Nephron (organoid): Measurements from ENCODE around the gene GPC3.

Source experiments
- H3K27ac Mint-ChIP-seq, 3 experiments: 2 replicates each; pipeline ENCODE4 v1.8.0; 2020; ENCODE audit warnings: mixed read lengths in 3 of 3, mild to moderate bottlenecking in 2 of 3, moderate library complexity in 1 of 3
- H3K27me3 Mint-ChIP-seq: 2 replicates; pipeline ENCODE4 v1.8.0; 2021; ENCODE audit warnings: low read depth, mild to moderate bottlenecking, moderate library complexity, mixed read lengths
- H3K36me3 Mint-ChIP-seq: 2 replicates; pipeline ENCODE4 v1.8.0; 2020; ENCODE audit warnings: low read depth, mixed read lengths
- H3K4me1 Mint-ChIP-seq: 2 replicates; pipeline ENCODE4 v1.8.0; 2020; ENCODE audit warnings: mixed read lengths
- H3K4me3 Mint-ChIP-seq, 3 experiments: 2 replicates each; pipeline ENCODE4 v1.8.0; 2020; ENCODE audit warnings: mild to moderate bottlenecking in 3 of 3, mixed read lengths in 3 of 3, moderate library complexity in 2 of 3
- H3K9me3 Mint-ChIP-seq: 2 replicates; pipeline ENCODE4 v1.8.0; 2020; ENCODE audit warnings: mixed read lengths
- TF ChIP-seq, protein P1 (sequence below), 3 experiments: fragments of 200-600 bp; sonication (generic); IDR thresholded peaks; one replicate each; pipeline ENCODE4 v1.5.0; 2021; ENCODE audit warnings: antibody characterized with exemption in 3 of 3; ENCODE audit not compliant: unreplicated experiment in 3 of 3

Gene GPC3

DNA sequence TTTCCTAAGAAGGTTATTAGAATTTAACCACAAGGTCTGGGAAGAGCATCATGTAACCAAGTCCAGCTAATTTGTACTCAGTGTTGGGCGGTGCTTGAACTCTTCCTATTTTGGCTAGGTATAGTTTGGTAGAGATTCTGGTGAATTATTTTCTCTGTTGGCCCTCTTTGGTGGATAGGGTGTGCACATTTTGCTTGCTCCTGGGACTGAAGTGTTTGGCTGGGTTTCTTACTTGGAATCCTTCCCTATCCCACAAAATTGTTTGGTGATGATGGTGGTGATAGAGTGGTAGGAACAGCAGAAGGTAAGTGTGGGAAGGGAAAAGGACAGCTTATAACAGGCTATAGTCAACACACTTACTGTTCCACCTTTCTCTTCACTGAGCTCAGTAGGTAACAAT lies 375.3 kb downstream of the GPC3 start:
- Mint-ChIP-seq H3K36me3 (peaks cover 28% of the 10 kb centered on the region), H3K4me3 (no peak overlapping the region), H3K9me3 (peaks cover 18% of the 10 kb centered on the region), H3K27me3 (no peaks in the 10 kb centered on the region), H3K4me1 (peaks cover 23% of the 10 kb centered on the region), H3K27ac (no peak overlapping the region)
- TF ChIP-seq, protein P1, sequence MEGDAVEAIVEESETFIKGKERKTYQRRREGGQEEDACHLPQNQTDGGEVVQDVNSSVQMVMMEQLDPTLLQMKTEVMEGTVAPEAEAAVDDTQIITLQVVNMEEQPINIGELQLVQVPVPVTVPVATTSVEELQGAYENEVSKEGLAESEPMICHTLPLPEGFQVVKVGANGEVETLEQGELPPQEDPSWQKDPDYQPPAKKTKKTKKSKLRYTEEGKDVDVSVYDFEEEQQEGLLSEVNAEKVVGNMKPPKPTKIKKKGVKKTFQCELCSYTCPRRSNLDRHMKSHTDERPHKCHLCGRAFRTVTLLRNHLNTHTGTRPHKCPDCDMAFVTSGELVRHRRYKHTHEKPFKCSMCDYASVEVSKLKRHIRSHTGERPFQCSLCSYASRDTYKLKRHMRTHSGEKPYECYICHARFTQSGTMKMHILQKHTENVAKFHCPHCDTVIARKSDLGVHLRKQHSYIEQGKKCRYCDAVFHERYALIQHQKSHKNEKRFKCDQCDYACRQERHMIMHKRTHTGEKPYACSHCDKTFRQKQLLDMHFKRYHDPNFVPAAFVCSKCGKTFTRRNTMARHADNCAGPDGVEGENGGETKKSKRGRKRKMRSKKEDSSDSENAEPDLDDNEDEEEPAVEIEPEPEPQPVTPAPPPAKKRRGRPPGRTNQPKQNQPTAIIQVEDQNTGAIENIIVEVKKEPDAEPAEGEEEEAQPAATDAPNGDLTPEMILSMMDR (IDR thresholded peaks at IDR 0.05; ENCODE audit: unreplicated experiment in 3 of 3), result no peak

DNA sequence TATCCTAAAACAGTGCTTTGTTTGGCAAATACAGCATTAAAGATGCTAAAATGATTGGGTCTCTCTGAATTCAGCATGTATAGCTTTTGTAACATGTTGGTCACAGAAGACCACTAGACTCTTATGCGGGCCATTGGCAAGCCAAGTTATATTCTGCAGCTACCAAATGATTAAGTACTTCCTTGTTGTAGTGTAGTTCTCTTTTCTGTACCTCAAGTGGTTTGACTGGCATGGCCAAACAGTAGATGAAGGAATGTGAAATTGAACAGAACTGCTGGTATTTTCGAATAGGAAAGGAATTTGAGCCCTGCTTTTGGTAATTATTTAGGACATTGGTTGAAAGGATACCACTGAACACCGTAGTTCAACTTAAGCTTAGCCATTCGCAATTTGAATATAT lies 376.2 kb downstream of the GPC3 start:
- Mint-ChIP-seq H3K4me3 (no peak overlapping the region), H3K27ac (peak overlapping the region in 2 of 3 experiments; percentile 47 to 77), H3K9me3 (peaks cover 10% of the 10 kb centered on the region), H3K36me3 (peaks cover 19% of the 10 kb centered on the region), H3K4me1 (peaks cover 31% of the 10 kb centered on the region), H3K27me3 (no peaks in the 10 kb centered on the region)
- TF ChIP-seq, protein P1 (IDR thresholded peaks at IDR 0.05; ENCODE audit: unreplicated experiment in 3 of 3), result no peak

DNA sequence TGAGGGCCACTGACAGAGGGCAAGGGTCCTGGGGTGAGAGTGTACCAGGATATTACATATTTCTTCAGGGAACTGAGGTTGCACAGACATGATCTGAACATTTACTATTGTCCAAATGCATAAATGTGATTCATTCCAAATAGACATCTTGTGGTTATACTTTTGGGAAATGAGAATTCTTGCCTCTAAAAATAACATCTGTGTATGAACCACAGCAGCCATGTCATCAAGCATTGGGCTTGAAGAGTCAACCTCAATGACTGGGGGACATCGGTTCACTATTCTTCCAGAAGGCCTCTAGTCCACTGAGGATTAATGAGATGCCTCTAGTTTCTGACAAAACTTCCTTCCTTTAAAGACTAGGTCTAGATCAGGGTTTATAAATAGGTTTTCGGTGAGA lies 377.0 kb downstream of the GPC3 start:
- peaks cover 3% of the 10 kb centered on the region for H3K9me3 Mint-ChIP-seq
- H3K27me3 Mint-ChIP-seq, result no peaks in the 10 kb centered on the region
- H3K4me1 Mint-ChIP-seq, result peaks cover 39% of the 10 kb centered on the region
- H3K27ac Mint-ChIP-seq, result peak overlapping the region; percentile 47 to 65 (median 48)
- TF ChIP-seq, protein P1 (IDR thresholded peaks at IDR 0.05; ENCODE audit: unreplicated experiment in 3 of 3), result no peak
- peaks cover 14% of the 10 kb centered on the region for H3K36me3 Mint-ChIP-seq
- no peak overlapping the region for H3K4me3 Mint-ChIP-seq

DNA sequence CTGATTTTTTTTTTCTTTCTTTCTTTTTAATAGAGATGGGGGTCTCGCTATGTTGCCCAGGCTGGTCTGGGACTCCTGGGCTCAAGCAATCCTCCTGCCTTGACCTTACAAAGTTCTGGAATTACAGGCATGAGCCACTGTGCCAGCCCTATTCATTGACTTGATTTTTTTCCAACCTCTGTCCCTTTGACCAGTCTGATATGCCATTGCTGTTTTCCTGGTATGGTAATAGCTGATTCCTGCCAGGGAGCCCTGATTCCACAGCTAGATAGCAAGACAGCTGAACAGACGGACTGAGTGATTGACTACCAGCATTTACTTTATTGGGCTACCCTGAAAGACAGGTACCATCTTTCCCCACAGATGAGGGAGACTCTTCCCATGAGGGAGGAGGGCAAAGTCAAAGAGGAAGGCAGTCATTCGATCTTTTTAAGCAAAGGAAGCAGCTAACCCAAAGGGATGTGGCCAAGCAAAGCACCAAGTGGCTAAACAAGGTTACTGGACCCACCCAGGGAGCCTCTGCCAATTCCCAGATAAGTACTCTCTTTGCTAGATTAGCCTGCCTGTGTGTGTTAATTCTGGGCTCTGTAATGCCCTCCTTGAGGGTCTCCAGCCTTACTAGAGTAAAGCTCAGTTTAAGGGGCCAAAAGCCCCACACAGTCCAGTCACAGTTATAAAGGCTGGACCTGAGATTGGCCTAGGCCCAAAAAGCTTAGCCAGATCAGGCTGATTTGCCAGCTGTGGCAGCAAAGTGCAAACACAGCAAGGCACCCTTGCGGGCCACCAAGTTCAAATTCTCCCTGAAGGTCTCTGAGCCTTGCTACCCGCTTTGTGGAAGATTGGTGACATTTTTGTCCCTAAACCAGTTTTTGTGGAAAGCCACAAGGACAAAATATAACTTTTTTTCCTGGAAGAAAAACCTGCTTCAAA lies 377.7 kb downstream of the GPC3 start:
- TF ChIP-seq, protein P1 (IDR thresholded peaks at IDR 0.05; ENCODE audit: unreplicated experiment in 3 of 3), result no peak
- Mint-ChIP-seq H3K9me3 (no peaks in the 10 kb centered on the region), H3K36me3 (peaks cover 13% of the 10 kb centered on the region), H3K4me3 (no peak overlapping the region), H3K4me1 (peaks cover 43% of the 10 kb centered on the region), H3K27ac (peak overlapping the region in 1 of 3 experiments; percentile 41), H3K27me3 (no peaks in the 10 kb centered on the region)

DNA sequence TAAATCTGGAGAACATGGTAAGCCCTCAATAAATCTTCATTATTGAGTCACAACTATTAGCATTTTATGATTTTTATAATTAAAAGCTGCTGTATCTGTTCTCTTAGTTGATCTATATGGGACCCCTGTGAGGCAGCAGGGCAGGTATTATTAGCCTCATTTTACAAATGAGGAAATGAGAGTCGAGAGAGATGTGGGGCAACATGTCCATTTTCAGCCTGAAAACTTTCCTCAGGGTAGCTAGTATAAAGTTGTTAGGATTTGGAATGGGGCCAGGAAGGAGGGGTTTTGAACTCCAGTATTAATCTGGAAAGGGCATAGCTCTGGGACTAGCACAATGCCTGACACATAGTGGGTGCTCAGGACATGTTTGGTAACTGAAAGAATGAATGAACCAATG lies 378.4 kb downstream of the GPC3 start:
- H3K9me3 Mint-ChIP-seq, result no peaks in the 10 kb centered on the region
- TF ChIP-seq, protein P1 (IDR thresholded peaks at IDR 0.05; ENCODE audit: unreplicated experiment in 3 of 3), result no peak
- peaks cover 15% of the 10 kb centered on the region for H3K36me3 Mint-ChIP-seq
- no peaks in the 10 kb centered on the region for H3K27me3 Mint-ChIP-seq
- H3K27ac Mint-ChIP-seq, result no peak overlapping the region
- no peak overlapping the region for H3K4me3 Mint-ChIP-seq
- H3K4me1 Mint-ChIP-seq, result peaks cover 39% of the 10 kb centered on the region

DNA sequence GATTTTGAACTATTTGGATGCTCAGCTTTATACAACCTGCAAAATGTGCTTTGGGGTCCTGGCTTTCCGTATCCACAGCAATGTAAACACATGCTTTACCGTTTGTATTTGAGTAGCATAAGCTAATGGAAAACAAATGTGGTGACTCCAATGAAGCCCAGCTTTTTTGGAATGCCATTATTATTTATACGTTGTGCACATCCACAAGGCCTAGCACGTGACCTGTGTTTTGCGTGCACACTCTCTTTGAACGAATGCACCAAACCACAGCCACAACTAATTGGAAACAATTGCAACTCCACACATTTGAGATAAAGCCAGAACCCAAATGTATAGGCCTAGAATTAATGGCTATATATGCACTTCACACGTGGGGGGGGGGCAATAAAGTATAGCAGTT lies 380.6 kb downstream of the GPC3 start:
- H3K36me3 Mint-ChIP-seq, result peaks cover 12% of the 10 kb centered on the region
- peaks cover 57% of the 10 kb centered on the region for H3K4me1 Mint-ChIP-seq
- no peak overlapping the region for H3K4me3 Mint-ChIP-seq
- TF ChIP-seq, protein P1 (IDR thresholded peaks at IDR 0.05; ENCODE audit: unreplicated experiment in 3 of 3), result no peak
- no peaks in the 10 kb centered on the region for H3K27me3 Mint-ChIP-seq
- no peaks in the 10 kb centered on the region for H3K9me3 Mint-ChIP-seq
- H3K27ac Mint-ChIP-seq, result peak overlapping the region in 1 of 3 experiments; percentile 27
